ENCODE measurements around the gene LY6G6C. TPM values are rescaled to one million over a fixed set of nuclear protein-coding genes. Genes with fewer than 3 reads are reported as not detected.

LY6G6C gene
- total and polyA plus RNA-seq, 4 donors = 0.14 to 0.16 TPM; not detected in 2

DNA sequence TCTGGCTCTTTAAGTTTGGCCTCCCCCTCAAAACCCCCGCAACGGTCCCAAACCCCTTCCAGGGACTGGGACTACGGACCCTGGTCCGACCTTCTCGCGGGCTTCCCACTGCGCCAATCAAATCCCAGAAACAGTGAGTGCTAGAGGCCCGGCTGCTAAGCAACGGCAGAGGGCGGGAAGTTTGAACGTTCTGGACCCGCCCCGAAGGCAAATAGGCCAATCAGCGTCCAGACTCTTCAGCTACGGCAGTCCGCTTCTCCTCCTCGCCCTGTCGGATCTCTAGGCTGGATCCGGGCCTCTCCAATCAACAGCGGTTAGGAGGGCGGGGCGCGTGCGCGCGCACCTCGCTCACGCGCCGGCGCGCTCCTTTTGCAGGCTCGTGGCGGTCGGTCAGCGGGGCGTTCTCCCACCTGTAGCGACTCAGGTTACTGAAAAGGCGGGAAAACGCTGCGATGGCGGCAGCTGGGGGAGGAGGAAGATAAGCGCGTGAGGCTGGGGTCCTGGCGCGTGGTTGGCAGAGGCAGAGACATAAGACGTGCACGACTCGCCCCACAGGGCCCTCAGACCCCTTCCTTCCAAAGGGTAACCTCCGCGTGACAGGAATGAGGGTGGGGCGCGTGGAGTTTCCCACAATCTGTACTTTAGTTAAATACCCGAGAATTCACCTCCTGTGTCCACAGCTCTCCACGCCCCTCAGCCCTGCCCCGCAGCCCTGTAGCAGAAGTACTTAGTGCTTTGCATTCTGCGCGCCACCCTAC lies 18.3 kb upstream of the LY6G6C start, which contains the start of gene MSH5:
MSH5 (plus strand) TSS at position 367 of the 758 bp plus-strand sequence. CDS start 462 bp downstream, outside the sequence.
- Histone ChIP-seq H3K4me1 (ENCODE audit: control insufficient read depth in 5 of 5, insufficient read depth in 5 of 5, low read length in 5 of 5) (peaks cover 0 to 38% (median 17%) of the 10 kb centered on the region in 5 donors), H3K27me3 (ENCODE audit: control insufficient read depth in 3 of 3, insufficient read depth in 3 of 3, low read length in 2 of 3) (no peaks in the 10 kb centered on the region), H3K36me3 (ENCODE audit: control insufficient read depth in 4 of 4, insufficient read depth in 4 of 4, low read length in 4 of 4) (peaks cover 0 to 4% (median 0%) of the 10 kb centered on the region in 4 donors), H3K27ac (ENCODE audit: low read depth in 1 of 2, low read length in 1 of 2) (peak within 1 kb of the TSS in 1 of 2 donors; percentile 93), H3K4me3 (peak within 1 kb of the TSS; percentile 74), H3K9ac (ENCODE audit: insufficient read depth in 1 of 2, low read length in 2 of 2) (peak within 1 kb of the TSS in 1 of 2 donors; percentile 70), H3K9me3 (ENCODE audit: control insufficient read depth in 4 of 4, insufficient read depth in 3 of 4, low read length in 3 of 4) (no peaks in the 10 kb centered on the region)
- 0% methylated on average over 58 of the region's 58 CpGs for WGBS, 2 donors
- peak; percentile 99 to 100 (median 100) for DNase-seq
- TF ChIP-seq, protein P1, sequence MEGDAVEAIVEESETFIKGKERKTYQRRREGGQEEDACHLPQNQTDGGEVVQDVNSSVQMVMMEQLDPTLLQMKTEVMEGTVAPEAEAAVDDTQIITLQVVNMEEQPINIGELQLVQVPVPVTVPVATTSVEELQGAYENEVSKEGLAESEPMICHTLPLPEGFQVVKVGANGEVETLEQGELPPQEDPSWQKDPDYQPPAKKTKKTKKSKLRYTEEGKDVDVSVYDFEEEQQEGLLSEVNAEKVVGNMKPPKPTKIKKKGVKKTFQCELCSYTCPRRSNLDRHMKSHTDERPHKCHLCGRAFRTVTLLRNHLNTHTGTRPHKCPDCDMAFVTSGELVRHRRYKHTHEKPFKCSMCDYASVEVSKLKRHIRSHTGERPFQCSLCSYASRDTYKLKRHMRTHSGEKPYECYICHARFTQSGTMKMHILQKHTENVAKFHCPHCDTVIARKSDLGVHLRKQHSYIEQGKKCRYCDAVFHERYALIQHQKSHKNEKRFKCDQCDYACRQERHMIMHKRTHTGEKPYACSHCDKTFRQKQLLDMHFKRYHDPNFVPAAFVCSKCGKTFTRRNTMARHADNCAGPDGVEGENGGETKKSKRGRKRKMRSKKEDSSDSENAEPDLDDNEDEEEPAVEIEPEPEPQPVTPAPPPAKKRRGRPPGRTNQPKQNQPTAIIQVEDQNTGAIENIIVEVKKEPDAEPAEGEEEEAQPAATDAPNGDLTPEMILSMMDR (IDR thresholded peaks at IDR 0.05; ENCODE audit: control extremely low read depth, extremely low read depth) = no peak
- peak; percentile 92 for ATAC-seq (ENCODE audit: insufficient read depth, low FRiP score)

DNA sequence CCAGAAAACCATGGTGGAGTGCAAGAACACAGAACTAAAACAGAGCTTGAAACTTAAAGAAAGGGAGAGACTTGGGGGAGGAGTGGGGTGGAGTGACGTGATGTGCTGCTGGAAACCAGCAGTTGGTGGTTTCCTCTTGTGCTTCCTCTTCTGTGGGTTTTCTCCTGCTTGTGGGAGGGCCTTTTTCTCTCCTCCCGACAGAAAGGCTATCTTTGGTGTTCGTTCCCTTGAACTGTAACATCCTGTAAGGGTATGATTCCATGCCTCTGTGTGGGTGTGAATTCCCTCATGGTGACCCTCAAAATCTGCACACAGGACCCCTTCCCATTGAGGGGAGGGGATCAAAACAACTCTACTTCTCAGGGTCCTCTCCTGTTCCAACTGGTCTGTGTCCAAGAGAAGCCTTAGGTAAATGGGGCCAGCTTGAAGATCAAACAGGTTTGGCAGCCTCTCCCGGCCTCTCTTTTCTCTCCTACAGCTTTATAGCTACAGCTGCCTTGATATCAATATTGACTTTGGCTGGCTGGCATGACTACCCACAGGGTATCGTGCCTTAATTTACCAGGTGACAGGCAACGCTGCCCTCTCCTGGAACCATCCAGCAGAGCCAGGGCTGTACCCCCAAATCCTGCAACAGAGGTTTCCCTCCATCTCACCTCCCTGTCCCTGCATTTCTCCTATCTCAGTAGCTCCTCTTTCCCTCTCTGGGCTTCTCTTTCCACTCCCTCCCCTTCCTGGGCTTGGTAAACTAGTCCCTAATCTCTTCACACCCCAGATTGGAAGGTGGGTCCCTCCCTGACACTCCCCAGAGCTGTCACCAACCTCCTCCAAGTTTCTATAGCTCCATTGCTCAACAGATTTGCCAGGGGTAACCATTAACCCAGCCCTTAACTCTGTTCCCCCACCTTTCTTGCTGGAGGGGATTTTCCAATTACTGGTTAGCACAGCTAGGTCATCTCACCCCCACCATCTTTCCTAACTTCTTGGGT lies 16.7 kb upstream of the LY6G6C start:
- H3K4me3 ChIP-seq = no peak overlapping the region
- WGBS, 2 donors = 4 to 9% methylated on average over 6 of the region's 6 CpGs
- peaks cover 4 to 14% (median 8%) of the 10 kb centered on the region in 4 donors for H3K36me3 ChIP-seq (ENCODE audit: control insufficient read depth in 4 of 4, insufficient read depth in 4 of 4, low read length in 4 of 4)
- H3K27ac ChIP-seq (ENCODE audit: low read depth in 1 of 2, low read length in 1 of 2) = peak overlapping the region in 1 of 2 donors; percentile 93
- peak; percentile 75 to 92 (median 81) for DNase-seq
- peaks cover 0 to 45% (median 17%) of the 10 kb centered on the region in 5 donors for H3K4me1 ChIP-seq (ENCODE audit: control insufficient read depth in 5 of 5, insufficient read depth in 5 of 5, low read length in 5 of 5)
- peak overlapping the region; percentile 20 to 78 for H3K9ac ChIP-seq (ENCODE audit: insufficient read depth in 1 of 2, low read length in 2 of 2)
- H3K27me3 ChIP-seq (ENCODE audit: control insufficient read depth in 3 of 3, insufficient read depth in 3 of 3, low read length in 2 of 3) = no peaks in the 10 kb centered on the region
- H3K9me3 ChIP-seq (ENCODE audit: control insufficient read depth in 4 of 4, insufficient read depth in 3 of 4, low read length in 3 of 4) = no peaks in the 10 kb centered on the region
- ATAC-seq (ENCODE audit: insufficient read depth, low FRiP score) = no peak
- TF ChIP-seq, protein P1 (IDR thresholded peaks at IDR 0.05; ENCODE audit: control extremely low read depth, extremely low read depth) = peak; percentile 11

DNA sequence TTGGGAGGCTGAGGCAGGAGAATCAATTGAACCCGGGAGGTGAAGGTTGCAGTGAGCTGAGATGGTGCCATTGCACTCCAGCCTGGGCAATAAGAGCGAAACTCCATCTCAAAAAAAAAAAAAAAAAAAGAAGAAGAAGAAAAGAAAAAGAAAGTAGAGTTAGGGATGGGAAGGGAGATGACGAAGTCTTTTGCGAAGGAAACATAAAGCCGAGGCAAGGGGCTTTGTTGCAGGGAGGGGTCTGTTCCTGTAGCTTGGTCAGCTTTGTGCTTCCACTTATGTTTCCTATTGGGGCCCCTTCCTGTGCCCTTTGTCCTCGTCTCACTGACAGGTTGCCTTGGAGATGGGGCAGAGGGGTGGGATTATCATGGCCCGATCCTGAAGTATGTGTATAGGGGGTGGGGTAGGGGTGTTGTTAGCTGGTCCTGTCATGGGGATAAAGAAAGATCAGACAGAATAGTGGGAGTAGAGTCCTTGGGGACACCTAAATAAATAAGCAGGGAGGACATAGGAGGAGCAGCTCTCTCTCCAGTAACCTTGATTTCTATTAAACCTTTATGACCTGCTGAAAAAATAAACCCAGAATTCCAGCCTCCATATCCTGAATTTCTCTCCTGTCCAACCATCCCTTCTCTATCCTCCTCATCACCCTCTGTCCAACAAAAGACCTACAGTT lies 15.9 kb upstream of the LY6G6C start:
- peak overlapping the region; percentile 47 to 98 for H3K27ac ChIP-seq (ENCODE audit: low read depth in 1 of 2, low read length in 1 of 2)
- no peaks in the 10 kb centered on the region for H3K9me3 ChIP-seq (ENCODE audit: control insufficient read depth in 4 of 4, insufficient read depth in 3 of 4, low read length in 3 of 4)
- DNase-seq = peak; percentile 69 to 79 (median 70)
- peaks cover 0 to 45% (median 17%) of the 10 kb centered on the region in 5 donors for H3K4me1 ChIP-seq (ENCODE audit: control insufficient read depth in 5 of 5, insufficient read depth in 5 of 5, low read length in 5 of 5)
- no peaks in the 10 kb centered on the region for H3K27me3 ChIP-seq (ENCODE audit: control insufficient read depth in 3 of 3, insufficient read depth in 3 of 3, low read length in 2 of 3)
- H3K9ac ChIP-seq (ENCODE audit: insufficient read depth in 1 of 2, low read length in 2 of 2) = peak overlapping the region; percentile 20 to 78
- H3K36me3 ChIP-seq (ENCODE audit: control insufficient read depth in 4 of 4, insufficient read depth in 4 of 4, low read length in 4 of 4) = peaks cover 4 to 17% (median 11%) of the 10 kb centered on the region in 4 donors
- no peak for ATAC-seq (ENCODE audit: insufficient read depth, low FRiP score)
- TF ChIP-seq, protein P1 (IDR thresholded peaks at IDR 0.05; ENCODE audit: control extremely low read depth, extremely low read depth) = no peak
- 10 to 30% methylated on average over 7 of the region's 7 CpGs for WGBS, 2 donors
- H3K4me3 ChIP-seq = no peak overlapping the region
